Spleen (tissue), 7 donors: ENCODE results near the gene PCCA.

ENCODE experiments used
- POLR2A ChIP-seq, 3 donors: fragments of 450-650 bp; IDR thresholded peaks; one replicate each; pipeline ENCODE4 v1.5.1; 2017; ENCODE audit warnings: antibody characterized with exemption in 3 of 3, mild to moderate bottlenecking in 1 of 3
- TF ChIP-seq, protein P1 (sequence below), 11 experiments: fragments of 200-600 bp in 7 of 11; fragments of 450-650 bp in 4 of 11; sonication (generic) in 4 of 11; IDR thresholded peaks in 8 of 11; conservative IDR thresholded peaks in 3 of 11; 1 replicate in 7 of 11; 2 replicates in 4 of 11; pipeline versions ENCODE4 v1.4.0 to v1.8.0; 2016 to 2021; ENCODE audit warnings: antibody characterized with exemption in 11 of 11, inconsistent platforms in 4 of 11, mild to moderate bottlenecking in 1 of 11
- donor health status: DM: no; HTN: no; CAD: no; lungs with moderate emphysema.
- donor health status: DM: no; HTN: no; CAD: no.
- donor health status: DM: no; HTN: no; CAD: no.

DNA sequence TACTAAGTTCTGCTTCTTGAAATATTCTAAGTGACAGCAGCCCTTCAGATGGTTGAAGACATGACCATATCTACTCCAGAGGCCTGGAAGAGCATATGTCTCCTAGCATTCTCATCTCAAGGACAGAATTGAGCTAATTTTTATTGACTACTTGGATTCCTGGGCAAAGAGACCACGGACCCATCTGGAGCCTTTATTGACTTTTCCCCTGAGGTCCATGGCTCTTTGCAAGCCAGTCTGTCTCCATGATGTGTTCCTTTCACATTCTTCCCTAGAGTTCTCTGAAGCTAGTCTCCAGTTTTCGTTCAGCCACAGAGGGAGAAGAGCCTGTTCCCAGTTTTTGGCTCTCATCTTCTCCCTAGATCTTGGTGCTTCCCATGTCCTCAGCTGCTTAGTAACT lies 202.7 kb downstream of the PCCA start:
- TF ChIP-seq, protein P1, sequence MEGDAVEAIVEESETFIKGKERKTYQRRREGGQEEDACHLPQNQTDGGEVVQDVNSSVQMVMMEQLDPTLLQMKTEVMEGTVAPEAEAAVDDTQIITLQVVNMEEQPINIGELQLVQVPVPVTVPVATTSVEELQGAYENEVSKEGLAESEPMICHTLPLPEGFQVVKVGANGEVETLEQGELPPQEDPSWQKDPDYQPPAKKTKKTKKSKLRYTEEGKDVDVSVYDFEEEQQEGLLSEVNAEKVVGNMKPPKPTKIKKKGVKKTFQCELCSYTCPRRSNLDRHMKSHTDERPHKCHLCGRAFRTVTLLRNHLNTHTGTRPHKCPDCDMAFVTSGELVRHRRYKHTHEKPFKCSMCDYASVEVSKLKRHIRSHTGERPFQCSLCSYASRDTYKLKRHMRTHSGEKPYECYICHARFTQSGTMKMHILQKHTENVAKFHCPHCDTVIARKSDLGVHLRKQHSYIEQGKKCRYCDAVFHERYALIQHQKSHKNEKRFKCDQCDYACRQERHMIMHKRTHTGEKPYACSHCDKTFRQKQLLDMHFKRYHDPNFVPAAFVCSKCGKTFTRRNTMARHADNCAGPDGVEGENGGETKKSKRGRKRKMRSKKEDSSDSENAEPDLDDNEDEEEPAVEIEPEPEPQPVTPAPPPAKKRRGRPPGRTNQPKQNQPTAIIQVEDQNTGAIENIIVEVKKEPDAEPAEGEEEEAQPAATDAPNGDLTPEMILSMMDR (IDR thresholded peaks at IDR 0.05 in 8 of 11, conservative IDR thresholded peaks at IDR 0.05 in 3 of 11): no peak
- TF ChIP-seq POLR2A (IDR thresholded peaks at IDR 0.05): no peak
